B cell (primary cell): ENCODE results near the gene FMN2. TPM values are rescaled to one million over a fixed set of nuclear protein-coding genes. Genes with fewer than 3 reads are reported as not detected.

Experiments
- ATAC-seq: fragments of 200-7000 bp; cut with Tn5 transposase; one replicate; pipeline ENCODE4 v1.10.0; 2021; ENCODE audit warnings: low read depth, mild to moderate bottlenecking, moderate number of reproducible peaks, moderate library complexity
- CTCF ChIA-PET: fragments of 350-600 bp; sonication (Branson Sonifier 250); formaldehyde crosslinking; loops from one replicate; lab custom pipeline; 2021; ENCODE audit warnings: antibody characterized with exemption, inconsistent platforms; lab: Charles Lee
- POLR2A ChIA-PET: fragments of 350-600 bp; sonication (Branson Sonifier 250); formaldehyde crosslinking; loops from one replicate; lab custom pipeline; 2021; ENCODE audit warnings: antibody characterized with exemption; lab: Charles Lee
- DNase-seq: peaks from one replicate; pipeline ENCODE4 v3.0.0; 2013
- H2AFZ ChIP-seq: 2 replicates; pipeline ENCODE4 v1.6.1; 2012; ENCODE audit warnings: mild to moderate bottlenecking, low read depth, low read length; ENCODE audit not compliant: insufficient read depth, poor library complexity, severe bottlenecking
- H3K27ac ChIP-seq, 2 donors: 1 replicate in 1 of 2; 2 replicates in 1 of 2; pipeline ENCODE4 v1.5.1; 2012 to 2013; ENCODE audit warnings: low read length in 2 of 2, mild to moderate bottlenecking in 2 of 2, moderate library complexity in 1 of 2
- H3K27me3 ChIP-seq, 4 experiments: fragments of 200-600 bp in 1 of 4; sonication (generic) in 1 of 4; replicated peaks in 1 of 4; 1 replicate in 2 of 4; 2 replicates in 2 of 4; pipeline versions ENCODE4 v1.6.1 to v1.7.0; 2013 to 2016; ENCODE audit warnings: low read length in 3 of 4, mild to moderate bottlenecking in 2 of 4, mixed read lengths in 1 of 4, moderate library complexity in 1 of 4; ENCODE audit not compliant: insufficient read depth in 4 of 4, control insufficient read depth in 3 of 4; ENCODE audit errors: control extremely low read depth in 1 of 4
- H3K36me3 ChIP-seq, 2 experiments: replicated peaks in 1 of 2; 1 replicate in 1 of 2; 2 replicates in 1 of 2; pipeline versions ENCODE4 v1.6.1 to v1.7.1; 2013; ENCODE audit warnings: low read length in 1 of 2; ENCODE audit not compliant: insufficient read depth in 2 of 2, control insufficient read depth in 1 of 2; ENCODE audit errors: control extremely low read depth in 1 of 2, extremely low read depth in 1 of 2
- H3K4me1 ChIP-seq, 2 donors: fragments of 200-600 bp in 1 of 2; sonication (generic) in 1 of 2; 1 replicate in 1 of 2; 2 replicates in 1 of 2; pipeline versions ENCODE4 v1.5.1 to v1.6.1; 2013 to 2017; ENCODE audit warnings: low read length in 2 of 2; ENCODE audit not compliant: control insufficient read depth in 2 of 2, insufficient read depth in 2 of 2
- H3K4me2 ChIP-seq: replicated peaks from 2 replicates; pipeline ENCODE3; 2012; ENCODE audit warnings: mild to moderate bottlenecking, low read depth, low read length; ENCODE audit not compliant: poor library complexity, severe bottlenecking
- H3K4me3 ChIP-seq, 5 experiments: fragments of 200-600 bp in 1 of 5; sonication (generic) in 1 of 5; 1 replicate in 3 of 5; 2 replicates in 2 of 5; pipeline versions ENCODE4 v1.5.1 to v1.7.0; 2011 to 2016; ENCODE audit warnings: low read length in 4 of 5, mild to moderate bottlenecking in 4 of 5, low read depth in 2 of 5, control low read depth in 1 of 5, moderate library complexity in 1 of 5; ENCODE audit not compliant: insufficient read depth in 1 of 5; ENCODE audit errors: control extremely low read depth in 1 of 5, extremely low read depth in 1 of 5
- H3K79me2 ChIP-seq: fragments of 200-600 bp; sonication (generic); one replicate; pipeline ENCODE4 v1.6.0; 2016; ENCODE audit warnings: low read length; ENCODE audit not compliant: control insufficient read depth, insufficient read depth
- H3K9ac ChIP-seq: fragments of 200-600 bp; sonication (generic); 2 replicates; pipeline ENCODE4 v1.6.1; 2017; ENCODE audit warnings: mild to moderate bottlenecking, low read length, moderate library complexity
- H3K9me3 ChIP-seq, 3 donors: one replicate each; pipeline versions ENCODE4 v1.6.1 to v1.7.1; 2013; ENCODE audit warnings: low read length in 2 of 3; ENCODE audit not compliant: control insufficient read depth in 2 of 3, insufficient read depth in 1 of 3; ENCODE audit errors: control extremely low read depth in 1 of 3
- H4K20me1 ChIP-seq: 2 replicates; pipeline ENCODE4 v1.6.0; 2012; ENCODE audit warnings: mild to moderate bottlenecking, low read length; ENCODE audit not compliant: insufficient read depth, control insufficient read depth, poor library complexity, severe bottlenecking
- H3K27ac Mint-ChIP-seq: one replicate; pipeline ENCODE4 v1.8.0; 2021; ENCODE audit warnings: mixed read lengths
- H3K27me3 Mint-ChIP-seq: one replicate; pipeline ENCODE4 v1.8.0; 2021; ENCODE audit warnings: mixed read lengths
- H3K4me1 Mint-ChIP-seq: one replicate; pipeline ENCODE4 v1.8.0; 2021; ENCODE audit warnings: mixed read lengths
- H3K4me3 Mint-ChIP-seq: one replicate; pipeline ENCODE4 v1.8.0; 2021; ENCODE audit warnings: mixed read lengths
- H3K9me3 Mint-ChIP-seq: one replicate; pipeline ENCODE4 v1.8.0; 2022; ENCODE audit warnings: mixed read lengths; ENCODE audit not compliant: insufficient read depth
- CTCF ChIP-seq: fragments of 200-600 bp; IDR thresholded peaks from one replicate; pipeline ENCODE4 v1.8.0; 2022; ENCODE audit warnings: antibody characterized with exemption, mild to moderate bottlenecking
- EZH2 ChIP-seq: IDR thresholded peaks from 2 replicates; pipeline ENCODE4 v1.6.1; 2012; ENCODE audit warnings: borderline replicate concordance, low read depth, mild to moderate bottlenecking, moderate library complexity, low read length; ENCODE audit not compliant: insufficient read depth, poor library complexity, severe bottlenecking
- WGBS: methylation state at CpG from one replicate; pipeline ENCODE4 v1.1.5; 2013; ENCODE audit warnings: missing lambda C conversion rate; ENCODE audit not compliant: insufficient coverage; 5-methylcytosine and 5-hydroxymethylcytosine counted together
- intact Hi-C: fragments of 100-400 bp; cut with micrococcal nuclease; formaldehyde crosslinking; loops from one replicate; pipeline ENCODE4 v1.10.0; 2022
- polyA plus RNA-seq: library from polyadenylated mRNA; depleted of rRNA; stranded (reverse); fragments of >200 nt; gene quantifications from 2 replicates; pipeline ENCODE4 v1.2.3, GENCODE V29; 2012
- total RNA-seq, 2 donors: library from RNA; stranded (reverse); fragments of 120-200 nt in 1 of 2; gene quantifications; 1 replicate in 1 of 2; 2 replicates in 1 of 2; pipeline versions ENCODE4 v1.2.3 to v1.2.4, GENCODE V29; 2013 to 2022

FMN2 gene
- total and polyA plus RNA-seq, 2 donors (not counting 1 experiment from before 2014, with no cell fraction given): not detected

DNA sequence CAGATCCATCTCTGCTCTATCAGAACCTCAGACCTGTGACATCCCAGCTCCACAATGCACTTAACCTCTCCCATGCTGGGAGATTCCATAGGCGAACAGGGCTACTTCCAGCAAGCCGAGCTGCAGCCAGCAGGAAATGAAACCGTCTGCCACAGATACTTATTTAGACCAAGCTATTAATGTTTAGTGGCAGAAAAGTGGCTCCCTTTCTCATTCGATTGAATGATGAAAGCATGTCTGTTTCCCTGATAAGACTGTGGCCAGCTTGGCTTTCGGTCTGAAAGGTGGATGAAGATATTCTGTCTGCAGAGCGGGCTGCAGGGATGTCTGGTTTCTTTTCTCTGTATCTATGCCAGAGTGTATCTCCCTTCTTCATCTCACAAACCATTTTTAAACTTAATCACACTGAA, 373.9 kb downstream of the FMN2 start:
- no peaks in the 10 kb centered on the region for H3K9me3 ChIP-seq
- H3K27ac ChIP-seq: no peak overlapping the region
- intact Hi-C loops: no loop called here
- WGBS: 13% methylated on average over 1 of the region's 6 CpGs
- H3K36me3 ChIP-seq: no peaks in the 10 kb centered on the region
- H3K27me3 Mint-ChIP-seq: no peaks in the 10 kb centered on the region
- H3K27me3 ChIP-seq: no peaks in the 10 kb centered on the region
- ChIA-PET POLR2A (no interaction called here), CTCF (no interaction called here)
- H3K4me3 ChIP-seq: no peak overlapping the region
- DNase-seq (no peak), ATAC-seq (no peak)
- no peak overlapping the region for H3K4me2 ChIP-seq
- no peaks in the 10 kb centered on the region for H3K4me1 Mint-ChIP-seq
- H3K9me3 Mint-ChIP-seq: no peaks in the 10 kb centered on the region
- H3K79me2 ChIP-seq: no peaks in the 10 kb centered on the region
- H3K27ac Mint-ChIP-seq: no peak overlapping the region
- H3K9ac ChIP-seq: no peak overlapping the region
- no peaks in the 10 kb centered on the region for H3K4me1 ChIP-seq
- H3K4me3 Mint-ChIP-seq: no peak overlapping the region
- no peaks in the 10 kb centered on the region for H4K20me1 ChIP-seq
- H2AFZ ChIP-seq: no peak overlapping the region
- TF ChIP-seq EZH2 (no peak), CTCF (no peak)

- TF ChIP-seq CTCF (no peak), EZH2 (no peak)
- no peak for ATAC-seq
- WGBS: 91% methylated on average over 4 of the region's 4 CpGs
- no peaks in the 10 kb centered on the region for H3K27me3 ChIP-seq
- no peaks in the 10 kb centered on the region for H3K9me3 ChIP-seq
- intact Hi-C loops: no loop called here
- ChIA-PET POLR2A (no interaction called here), CTCF (no interaction called here)
- H3K79me2 ChIP-seq: no peaks in the 10 kb centered on the region
- H3K9ac ChIP-seq: no peak overlapping the region
- no peaks in the 10 kb centered on the region for H3K9me3 Mint-ChIP-seq
- no peak overlapping the region for H3K4me3 ChIP-seq
- H3K27me3 Mint-ChIP-seq: no peaks in the 10 kb centered on the region
- no peak overlapping the region for H3K27ac Mint-ChIP-seq
- no peak overlapping the region for H3K4me3 Mint-ChIP-seq
- H4K20me1 ChIP-seq: no peaks in the 10 kb centered on the region
- no peak overlapping the region for H3K27ac ChIP-seq
- H3K36me3 ChIP-seq: no peaks in the 10 kb centered on the region
- no peak for DNase-seq
- H3K4me2 ChIP-seq: no peak overlapping the region
- H2AFZ ChIP-seq: no peak overlapping the region
- H3K4me1 Mint-ChIP-seq: no peaks in the 10 kb centered on the region
- H3K4me1 ChIP-seq: no peaks in the 10 kb centered on the region
These were observed 374.8 kb downstream of the FMN2 start for GRCh38 chr1:240466509-240466908.
